ENCODE results near the gene ZDHHC8.
"Not testable (repeated sequence)": the region's sequence is repeated elsewhere in the genome, so short reads cannot be mapped to it uniquely, and the experiment has no call there.

Gene ZDHHC8

GRCh38 chr22:20145206-20145831 is 13.7 kb downstream of the ZDHHC8 start:
- no peak for DNase-seq (ENCODE audit: low read depth)

DNA sequence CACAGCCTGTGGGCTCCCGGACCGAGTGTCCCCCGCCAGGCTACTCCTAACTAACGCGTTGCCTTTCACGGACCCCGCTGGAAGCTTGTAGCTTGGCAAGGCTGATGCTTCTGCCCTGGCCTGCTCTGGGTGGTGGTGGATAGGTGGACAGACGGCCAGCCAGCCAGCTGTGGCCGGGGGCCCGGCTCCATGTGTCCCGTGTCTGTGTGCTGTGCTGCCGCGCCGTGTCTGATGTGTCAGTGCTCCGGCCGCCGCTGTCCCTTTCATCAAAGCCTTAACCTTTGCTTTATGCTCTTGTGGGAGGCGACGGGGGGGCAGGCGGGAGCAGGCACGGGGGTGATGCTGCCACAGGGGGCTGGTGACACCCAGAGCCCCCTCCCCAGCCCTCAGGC is 14.2 kb downstream of the ZDHHC8 start:
- no peak for DNase-seq (ENCODE audit: low read depth)

DNA sequence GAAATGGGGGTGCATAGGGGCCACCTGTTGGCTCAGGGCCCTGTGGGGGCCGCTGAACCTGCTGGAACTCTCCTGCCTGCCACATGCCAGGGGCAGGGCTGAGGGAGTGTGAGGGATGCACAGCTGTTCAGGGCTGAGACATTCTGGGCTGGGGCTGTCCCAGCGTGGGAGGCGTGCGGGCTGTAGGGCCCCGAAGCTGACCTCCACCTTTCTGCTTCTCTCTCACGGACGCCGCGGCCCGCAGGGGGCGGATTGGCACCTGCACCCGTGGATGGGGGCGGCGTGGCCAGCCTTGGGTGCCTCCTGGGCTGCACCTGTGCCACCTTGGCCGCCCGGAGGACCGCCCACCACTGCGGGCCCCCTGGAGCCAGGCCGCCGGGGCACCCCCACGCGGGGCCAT is 15.2 kb downstream of the ZDHHC8 start:
- DNase-seq (ENCODE audit: low read depth): no peak

DNA sequence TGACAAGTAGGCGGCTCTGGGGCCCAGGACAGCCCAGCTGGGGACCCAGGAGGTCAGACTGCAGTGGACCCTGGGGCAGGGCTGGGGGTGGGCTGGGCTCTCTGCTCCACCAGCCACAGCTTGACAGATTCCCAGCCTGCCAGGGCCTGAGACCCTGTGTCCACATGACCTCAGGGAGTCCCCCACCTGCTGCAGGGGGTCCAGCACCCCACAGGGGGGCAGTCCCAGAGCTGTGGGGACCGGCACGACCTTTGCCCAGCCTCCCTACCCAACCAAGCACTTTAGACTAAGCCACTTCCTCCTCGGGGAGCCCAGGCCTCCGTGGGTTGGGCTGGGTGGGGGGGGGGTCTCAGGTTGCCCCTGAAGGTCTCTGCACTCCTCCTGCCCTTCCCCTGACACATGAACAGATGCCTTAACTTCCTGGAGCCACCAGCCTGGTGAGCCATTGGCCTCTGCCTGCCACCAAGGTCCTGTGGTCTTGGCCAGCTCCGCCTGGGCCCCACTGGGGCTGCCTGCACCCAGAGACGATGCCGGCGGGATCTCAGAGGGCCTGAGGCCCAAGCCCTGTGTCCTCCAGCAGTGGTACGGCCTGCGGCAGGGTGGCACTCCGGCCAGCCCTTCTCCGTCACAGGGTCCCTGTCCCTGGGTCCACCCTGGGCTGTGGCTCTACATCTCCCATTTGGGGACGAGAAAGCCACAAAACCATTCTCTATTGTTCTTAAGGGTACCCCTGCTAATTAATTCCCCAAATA is 15.8 kb downstream of the ZDHHC8 start:
- DNase-seq (ENCODE audit: low read depth): no peak

DNA sequence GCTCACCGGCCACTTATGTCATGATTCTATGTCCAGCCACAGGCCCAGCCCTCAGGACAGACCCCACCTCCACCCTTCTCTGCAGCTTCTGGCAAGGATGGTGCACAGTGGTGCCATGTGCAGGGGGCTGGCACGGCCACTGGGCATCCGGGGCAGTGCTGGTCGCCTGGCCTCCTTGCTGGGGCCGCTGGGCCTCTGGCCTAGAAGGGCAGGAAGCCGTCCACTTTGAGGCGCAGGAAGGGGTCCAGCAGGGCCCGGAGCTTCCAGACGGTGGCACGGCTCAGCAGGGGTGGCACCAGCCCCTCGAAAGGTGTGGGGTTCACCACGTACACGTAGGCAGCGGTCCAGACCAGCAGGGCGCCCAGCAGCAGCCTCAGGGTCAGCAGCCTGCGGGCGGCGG is 16.8 kb downstream of the ZDHHC8 start:
- DNase-seq (ENCODE audit: low read depth): no peak

- DNase-seq (ENCODE audit: low read depth): no peak
These were observed 17.9 kb downstream of the ZDHHC8 start for GRCh38 chr22:20149257-20150250.

- DNase-seq (ENCODE audit: low read depth): no peak
These were observed 19.0 kb downstream of the ZDHHC8 start, which contains the start of gene CCDC188 for GRCh38 chr22:20150381-20151275. Gene CCDC188, minus strand, starts transcription at chr22:20151055. Its CDS starts 69 bp downstream, at chr22:20150986.

DNA sequence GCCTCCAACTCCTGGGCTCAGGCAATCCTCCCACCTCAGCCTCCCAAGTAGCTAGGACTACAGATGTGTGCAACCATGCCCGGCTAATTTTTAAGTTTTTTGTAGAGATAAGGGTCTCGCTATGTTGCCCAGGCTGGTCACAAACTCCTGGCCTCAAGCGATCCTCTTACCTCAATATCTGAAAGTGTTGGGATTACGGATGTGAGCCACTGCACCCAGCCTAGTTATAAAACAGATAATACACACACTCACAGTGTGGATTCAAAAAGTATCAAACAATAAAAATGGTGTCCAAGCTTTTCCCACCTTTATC is 19.6 kb downstream of the ZDHHC8 start:
- DNase-seq (ENCODE audit: low read depth): no peak

GRCh38 chr22:20152464-20152890 is 20.9 kb downstream of the ZDHHC8 start:
- no peak for DNase-seq (ENCODE audit: low read depth)

GRCh38 chr22:20153945-20154344 is 22.3 kb downstream of the ZDHHC8 start:
- DNase-seq (ENCODE audit: low read depth): no peak

DNA sequence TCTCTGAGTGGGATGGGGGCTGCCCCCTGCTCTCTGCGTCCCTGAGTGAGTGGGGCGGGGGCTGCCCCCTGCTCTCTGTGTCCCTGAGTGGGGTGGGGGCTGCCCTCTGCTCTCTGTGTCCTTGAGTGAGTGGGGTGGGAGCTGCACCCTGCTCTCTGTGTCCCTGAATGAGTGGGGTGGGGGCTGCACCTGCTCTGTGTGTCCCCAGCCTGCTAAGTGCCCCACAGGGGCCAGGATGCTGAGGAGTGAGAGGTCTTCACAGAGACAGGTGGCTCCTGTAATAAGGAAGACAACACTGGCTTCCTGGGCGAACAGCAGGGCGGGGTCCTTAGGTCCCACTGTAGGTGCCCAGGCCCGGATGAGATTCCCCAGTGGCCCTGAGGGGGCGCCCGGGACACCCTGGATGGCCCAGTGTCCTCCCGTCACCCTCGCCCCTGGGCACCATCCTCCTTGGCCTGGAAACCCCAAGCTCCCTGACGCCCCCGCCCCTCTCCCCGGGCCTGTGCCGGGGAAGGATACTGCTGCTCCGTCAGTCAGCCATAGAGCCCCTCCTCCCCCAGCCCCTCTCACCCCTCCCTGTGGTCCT is 23.1 kb downstream of the ZDHHC8 start:
- DNase-seq (ENCODE audit: low read depth): no peak

GRCh38 chr22:20155330-20156041 is 23.9 kb downstream of the ZDHHC8 start:
- DNase-seq (ENCODE audit: low read depth): peak; percentile 45

DNA sequence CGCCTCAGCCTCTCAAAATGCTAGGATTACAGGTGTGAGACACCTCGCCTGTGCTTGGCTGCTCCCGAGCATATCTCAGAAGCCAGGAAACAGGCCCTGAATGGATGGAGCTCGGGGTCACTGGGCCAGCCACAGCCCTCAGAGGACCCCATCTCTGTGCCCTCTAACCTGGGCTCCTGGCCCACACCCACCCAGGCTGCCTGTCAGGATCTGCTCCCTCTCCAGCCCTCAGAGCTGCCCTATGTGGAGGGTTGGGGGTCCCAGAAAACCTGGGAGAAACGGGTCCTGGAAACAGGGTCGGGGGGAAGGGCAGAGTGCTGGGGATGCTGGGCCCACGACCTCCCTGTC is 24.4 kb downstream of the ZDHHC8 start:
- no peak for DNase-seq (ENCODE audit: low read depth)

DNA sequence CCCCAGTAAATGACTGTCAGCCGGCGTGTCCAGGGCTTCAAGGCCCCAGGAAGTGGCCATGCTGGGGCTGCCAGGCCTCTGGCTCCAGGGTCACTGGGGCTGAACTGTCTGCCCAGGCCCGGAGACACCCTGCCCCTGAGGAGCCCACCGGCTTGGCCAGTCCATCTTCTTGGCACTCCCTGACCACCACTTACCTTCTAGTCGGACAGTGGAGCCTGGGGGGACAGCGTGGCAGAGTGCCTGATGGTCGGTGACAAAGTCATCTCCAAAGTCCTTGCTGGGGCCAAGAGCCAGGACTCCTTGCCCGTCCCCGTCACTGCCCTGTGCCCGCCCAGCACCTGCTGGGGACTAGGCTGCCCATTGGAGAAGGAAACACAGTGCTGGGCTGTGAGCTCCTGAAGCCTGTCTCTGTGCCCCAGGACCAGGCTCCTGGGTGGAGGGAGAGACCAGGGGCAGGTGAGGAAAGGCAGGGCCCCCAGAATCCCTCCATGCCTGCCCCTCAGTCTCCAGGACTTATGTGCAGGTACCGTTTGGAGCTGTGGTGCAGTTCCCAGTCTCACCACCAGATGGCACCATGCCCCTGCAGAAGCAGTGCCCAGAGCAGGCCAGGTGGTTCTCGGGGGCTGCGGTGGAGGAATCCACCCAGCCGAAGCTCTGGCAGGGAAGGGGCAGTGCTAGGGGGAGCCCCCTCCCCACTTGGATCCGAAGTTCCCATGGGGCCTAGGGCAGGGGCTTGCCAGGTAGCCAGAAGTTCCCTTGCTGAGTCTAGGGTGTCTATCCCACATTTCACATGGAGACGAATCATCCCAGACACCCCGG is 25.2 kb downstream of the ZDHHC8 start:
- DNase-seq (ENCODE audit: low read depth): peak; percentile 9

GRCh38 chr22:20157430-20158183 is 26.0 kb downstream of the ZDHHC8 start:
- no peak for DNase-seq (ENCODE audit: low read depth)

DNA sequence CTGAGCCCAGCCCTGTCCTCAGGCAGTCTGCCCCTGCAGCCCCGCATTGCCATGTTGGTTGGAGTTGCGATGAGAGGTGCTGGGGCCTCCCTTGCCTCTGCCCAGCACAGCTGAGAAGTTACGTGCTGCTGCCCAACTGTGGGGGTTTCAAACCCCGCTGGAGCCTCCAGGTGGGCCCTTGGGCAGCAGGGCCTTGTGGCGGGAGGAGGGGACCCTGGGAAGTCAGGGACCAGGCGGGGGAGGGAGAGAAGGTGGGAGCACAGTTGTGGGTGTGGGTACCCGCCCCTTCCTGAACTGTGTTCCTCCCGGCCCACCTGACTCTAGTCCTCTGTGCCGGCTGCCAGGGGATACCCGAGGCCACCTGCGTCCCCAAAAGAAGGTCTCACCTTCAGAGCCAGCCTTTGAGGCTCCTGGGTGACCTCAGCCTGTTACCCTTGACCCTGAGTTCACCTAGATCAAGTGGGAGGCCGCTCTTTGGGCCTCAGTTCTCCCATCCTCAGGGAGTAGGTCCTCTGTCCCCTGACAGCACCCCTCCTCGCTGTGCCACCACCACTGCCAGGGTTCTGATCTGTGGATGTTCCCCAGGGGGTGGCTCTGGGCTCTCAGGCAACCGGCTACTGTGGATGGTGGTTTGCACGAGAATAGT is 26.9 kb downstream of the ZDHHC8 start:
- DNase-seq (ENCODE audit: low read depth): no peak

- DNase-seq (ENCODE audit: low read depth): no peak
These were observed 27.5 kb downstream of the ZDHHC8 start for GRCh38 chr22:20159076-20159475.

- not testable (repeated sequence) for DNase-seq (ENCODE audit: low read depth)
These were observed 27.9 kb downstream of the ZDHHC8 start for GRCh38 chr22:20159531-20159930.

DNA sequence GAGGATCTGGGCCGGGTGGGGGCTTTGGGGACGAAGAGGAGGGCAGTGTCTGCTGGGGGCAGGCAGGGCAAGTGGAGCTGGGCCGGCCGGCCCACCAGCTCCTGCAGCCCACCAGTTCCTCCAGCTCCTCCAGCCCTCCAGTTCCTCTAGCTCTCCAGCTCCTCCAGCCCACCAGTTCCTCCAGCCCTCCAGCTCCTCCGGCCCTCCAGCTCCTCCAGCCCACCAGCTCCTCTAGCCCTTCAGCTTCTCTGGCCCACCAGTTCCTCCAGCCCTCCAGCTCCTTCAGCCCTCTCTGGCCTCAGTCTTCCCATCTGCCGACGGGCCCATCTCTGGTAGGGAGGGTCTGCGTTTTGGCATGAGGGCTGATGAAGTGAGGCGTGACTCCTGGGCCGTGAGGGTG is 28.4 kb downstream of the ZDHHC8 start:
- DNase-seq (ENCODE audit: low read depth): no peak

All from stromal cell of bone marrow (primary cell).